LNCaP clone FGC (cell line): ENCODE data around the gene TSPAN7.
A peak's percentile ranks its signal among the peaks of the same experiment; 100 is the strongest.

Experiments
- DNase-seq: peaks from one replicate; pipeline ENCODE4 v3.0.0-alpha.2; 2011; ENCODE audit warnings: low read depth
- H3K4me3 ChIP-seq: 2 replicates; pipeline ENCODE4 v1.5.1; 2011; ENCODE audit warnings: mild to moderate bottlenecking, low read depth, low read length, control low read depth
- TF ChIP-seq, protein P1 (sequence below): IDR thresholded peaks from 2 replicates; pipeline ENCODE4 v1.5.1; 2012; ENCODE audit warnings: mild to moderate bottlenecking; ENCODE audit not compliant: control insufficient read depth, insufficient read depth; ENCODE audit errors: extremely low read depth

The TSPAN7 gene, protein sequence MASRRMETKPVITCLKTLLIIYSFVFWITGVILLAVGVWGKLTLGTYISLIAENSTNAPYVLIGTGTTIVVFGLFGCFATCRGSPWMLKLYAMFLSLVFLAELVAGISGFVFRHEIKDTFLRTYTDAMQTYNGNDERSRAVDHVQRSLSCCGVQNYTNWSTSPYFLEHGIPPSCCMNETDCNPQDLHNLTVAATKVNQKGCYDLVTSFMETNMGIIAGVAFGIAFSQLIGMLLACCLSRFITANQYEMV

GRCh38 chrX:38561126-38561868, at the start of gene TSPAN7:
Gene TSPAN7, plus strand, starts transcription at chrX:38561542. Its CDS starts 5 bp downstream, at chrX:38561547.
- TF ChIP-seq, protein P1, sequence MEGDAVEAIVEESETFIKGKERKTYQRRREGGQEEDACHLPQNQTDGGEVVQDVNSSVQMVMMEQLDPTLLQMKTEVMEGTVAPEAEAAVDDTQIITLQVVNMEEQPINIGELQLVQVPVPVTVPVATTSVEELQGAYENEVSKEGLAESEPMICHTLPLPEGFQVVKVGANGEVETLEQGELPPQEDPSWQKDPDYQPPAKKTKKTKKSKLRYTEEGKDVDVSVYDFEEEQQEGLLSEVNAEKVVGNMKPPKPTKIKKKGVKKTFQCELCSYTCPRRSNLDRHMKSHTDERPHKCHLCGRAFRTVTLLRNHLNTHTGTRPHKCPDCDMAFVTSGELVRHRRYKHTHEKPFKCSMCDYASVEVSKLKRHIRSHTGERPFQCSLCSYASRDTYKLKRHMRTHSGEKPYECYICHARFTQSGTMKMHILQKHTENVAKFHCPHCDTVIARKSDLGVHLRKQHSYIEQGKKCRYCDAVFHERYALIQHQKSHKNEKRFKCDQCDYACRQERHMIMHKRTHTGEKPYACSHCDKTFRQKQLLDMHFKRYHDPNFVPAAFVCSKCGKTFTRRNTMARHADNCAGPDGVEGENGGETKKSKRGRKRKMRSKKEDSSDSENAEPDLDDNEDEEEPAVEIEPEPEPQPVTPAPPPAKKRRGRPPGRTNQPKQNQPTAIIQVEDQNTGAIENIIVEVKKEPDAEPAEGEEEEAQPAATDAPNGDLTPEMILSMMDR: no peak
- DNase-seq: peak; percentile 19
- peak within 1 kb of the TSS; percentile 53 for H3K4me3 ChIP-seq

GRCh38 chrX:38513112-38513742, 48.1 kb upstream of the TSPAN7 start:
- no peak for DNase-seq
- TF ChIP-seq, protein P1: no peak
- H3K4me3 ChIP-seq: no peak overlapping the region

GRCh38 chrX:38514016-38514854, 47.1 kb upstream of the TSPAN7 start:
- TF ChIP-seq, protein P1: no peak
- no peak overlapping the region for H3K4me3 ChIP-seq
- no peak for DNase-seq

DNA sequence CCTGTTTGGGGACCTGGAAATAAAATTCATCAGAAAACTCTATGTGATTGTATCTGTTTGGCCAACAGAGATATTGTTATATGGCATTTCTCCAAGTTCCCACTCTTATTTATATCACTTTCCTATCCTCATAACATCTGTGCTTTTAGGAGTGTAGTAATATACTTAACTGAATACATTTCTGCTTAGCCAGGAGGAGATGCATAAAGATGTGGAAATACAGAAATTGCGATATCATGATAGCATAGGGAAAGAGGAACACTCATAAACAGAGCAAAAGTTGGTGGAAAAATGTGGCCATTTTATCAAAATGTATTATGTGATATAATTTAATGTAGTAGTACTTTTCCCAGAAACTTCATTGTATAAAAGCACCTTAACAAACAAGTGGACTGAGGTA, 46.1 kb upstream of the TSPAN7 start:
- H3K4me3 ChIP-seq: no peak overlapping the region
- no peak for DNase-seq
- TF ChIP-seq, protein P1: no peak

DNA sequence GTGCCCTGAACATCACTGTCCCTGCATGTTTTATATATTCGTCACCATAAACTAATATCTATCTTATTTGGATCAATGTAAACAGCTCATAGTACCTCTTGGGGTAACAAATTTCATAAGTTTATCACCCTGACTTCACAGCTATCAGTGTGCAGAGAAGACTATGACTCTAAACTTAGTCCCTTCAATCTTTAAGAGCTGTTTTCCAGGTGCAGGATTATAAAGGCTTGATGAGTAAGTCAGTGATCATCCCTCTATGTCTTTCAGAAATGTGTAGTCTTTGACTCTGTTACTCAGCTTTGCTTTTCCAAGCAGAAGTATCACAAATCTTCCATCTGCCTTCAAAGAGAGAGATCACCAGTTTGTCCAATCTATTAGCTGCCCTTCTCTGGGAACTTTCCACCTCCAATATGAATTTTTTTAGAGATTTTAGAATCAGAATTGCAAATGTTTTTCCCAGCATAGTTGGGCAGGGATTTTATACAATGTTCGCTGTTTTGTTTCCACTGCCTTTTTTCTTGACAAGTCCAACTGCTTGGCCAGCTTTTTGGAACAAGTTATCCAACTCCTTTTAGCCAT, 45.1 kb upstream of the TSPAN7 start:
- no peak for DNase-seq
- H3K4me3 ChIP-seq: no peak overlapping the region
- TF ChIP-seq, protein P1: no peak

DNA sequence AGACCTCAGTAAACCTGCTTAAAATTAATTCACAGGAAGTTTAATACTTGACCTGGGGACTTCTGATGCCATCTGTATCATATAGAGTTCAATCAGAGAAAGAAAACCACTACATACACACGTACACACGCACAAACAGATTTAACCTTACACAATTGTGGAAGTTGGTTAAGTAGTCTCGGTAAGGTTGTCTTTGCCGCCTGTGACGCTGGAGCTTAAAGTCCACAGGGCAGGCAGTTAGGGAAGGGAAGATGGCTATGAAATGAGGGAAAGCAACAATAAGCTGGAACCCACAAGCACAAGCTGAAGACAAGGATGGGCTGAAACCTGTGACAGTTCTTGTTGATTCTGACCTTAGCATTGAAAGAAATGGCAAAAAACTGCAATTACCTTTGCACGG, 41.7 kb upstream of the TSPAN7 start:
- no peak overlapping the region for H3K4me3 ChIP-seq
- DNase-seq: no peak
- TF ChIP-seq, protein P1: no peak
